GM19351 (cell line): ENCODE data around the gene ERLEC1.
"Not testable (repeated sequence)": the region's sequence is repeated elsewhere in the genome, so short reads cannot be mapped to it uniquely, and the experiment has no call there.

Experiments
- ATAC-seq: cut with Tn5 transposase; IDR thresholded peaks from one replicate; pipeline ENCODE4 v1.9.1; 2021; ENCODE audit warnings: mild to moderate bottlenecking, moderate library complexity; ENCODE audit not compliant: unreplicated experiment

The ERLEC1 gene, protein sequence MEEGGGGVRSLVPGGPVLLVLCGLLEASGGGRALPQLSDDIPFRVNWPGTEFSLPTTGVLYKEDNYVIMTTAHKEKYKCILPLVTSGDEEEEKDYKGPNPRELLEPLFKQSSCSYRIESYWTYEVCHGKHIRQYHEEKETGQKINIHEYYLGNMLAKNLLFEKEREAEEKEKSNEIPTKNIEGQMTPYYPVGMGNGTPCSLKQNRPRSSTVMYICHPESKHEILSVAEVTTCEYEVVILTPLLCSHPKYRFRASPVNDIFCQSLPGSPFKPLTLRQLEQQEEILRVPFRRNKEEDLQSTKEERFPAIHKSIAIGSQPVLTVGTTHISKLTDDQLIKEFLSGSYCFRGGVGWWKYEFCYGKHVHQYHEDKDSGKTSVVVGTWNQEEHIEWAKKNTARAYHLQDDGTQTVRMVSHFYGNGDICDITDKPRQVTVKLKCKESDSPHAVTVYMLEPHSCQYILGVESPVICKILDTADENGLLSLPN

DNA sequence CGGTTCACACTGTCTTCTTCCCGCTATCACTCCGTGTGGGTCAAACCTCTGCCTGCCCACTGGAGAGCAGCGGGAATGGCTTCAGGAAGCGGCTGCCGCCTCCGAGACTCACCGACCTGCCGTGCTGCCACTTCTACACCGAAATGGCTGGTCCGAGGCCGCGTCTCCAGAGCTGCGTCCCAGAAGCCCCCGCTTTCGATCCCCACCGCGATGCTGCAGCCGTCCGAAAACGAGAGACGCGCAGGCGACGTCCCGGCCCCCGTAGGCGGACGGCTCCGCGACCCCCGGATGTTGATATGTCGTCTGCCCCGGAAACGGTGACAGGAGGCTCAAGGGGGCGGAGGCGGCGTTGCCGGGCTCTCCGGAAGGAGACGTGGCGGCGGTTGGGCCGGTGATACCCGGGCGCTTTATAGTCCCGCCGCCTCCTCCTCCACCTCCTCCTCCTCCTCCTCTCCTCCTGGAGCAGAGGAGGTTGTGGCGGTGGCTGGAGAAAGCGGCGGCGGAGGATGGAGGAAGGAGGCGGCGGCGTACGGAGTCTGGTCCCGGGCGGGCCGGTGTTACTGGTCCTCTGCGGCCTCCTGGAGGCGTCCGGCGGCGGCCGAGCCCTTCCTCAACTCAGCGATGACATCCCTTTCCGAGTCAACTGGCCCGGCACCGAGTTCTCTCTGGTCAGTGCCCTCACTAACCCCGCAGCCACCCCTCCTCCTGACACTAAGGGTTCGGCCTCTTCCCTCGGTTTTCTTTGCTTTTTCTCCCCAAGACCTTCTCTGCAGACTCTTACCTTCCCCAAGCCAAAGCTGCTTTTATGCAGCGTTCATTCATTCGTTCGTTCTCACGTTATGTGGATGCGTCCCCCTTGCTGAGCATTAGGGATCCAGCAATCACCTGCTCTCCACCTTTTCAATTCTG, at the start of gene ERLEC1, which contains the start of gene ASB3:
TSS of gene ERLEC1 (plus strand) at position 340 of the 909 bp plus-strand sequence. CDS start at position 507, 167 bp downstream.
TSS of gene ASB3 (minus strand) at position 249 of the 909 bp plus-strand sequence. CDS start 21,381 bp downstream, outside the sequence.
- peak; percentile 93 for ATAC-seq

DNA sequence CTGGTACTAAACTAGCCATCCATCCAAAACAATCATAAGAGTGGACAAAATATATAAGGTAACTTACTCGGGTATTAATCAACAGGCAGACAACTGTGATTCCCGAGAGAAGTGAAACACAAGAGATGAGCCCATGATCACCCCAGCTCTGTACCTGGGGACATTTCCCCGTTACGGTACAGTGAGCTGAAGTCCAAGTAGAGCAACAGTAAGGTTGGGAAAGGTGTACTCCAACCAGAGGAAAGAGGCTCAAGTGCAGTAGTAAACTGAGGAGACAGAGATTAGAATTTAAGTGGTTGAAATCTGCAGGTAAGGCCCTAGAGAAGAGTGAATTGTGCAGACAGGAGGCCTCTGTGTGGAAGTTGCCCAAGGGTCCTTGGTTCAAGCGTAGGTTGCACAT, 49.8 kb upstream of the ERLEC1 start:
- no peak for ATAC-seq

GRCh38 chr2:53739032-53739431, 47.8 kb upstream of the ERLEC1 start:
- no peak for ATAC-seq

GRCh38 chr2:53740170-53740569, 46.7 kb upstream of the ERLEC1 start:
- no peak for ATAC-seq

- ATAC-seq: no peak
These were observed 42.3 kb upstream of the ERLEC1 start for GRCh38 chr2:53744395-53745065.

GRCh38 chr2:53750041-53750768, 36.6 kb upstream of the ERLEC1 start:
- ATAC-seq: no peak

DNA sequence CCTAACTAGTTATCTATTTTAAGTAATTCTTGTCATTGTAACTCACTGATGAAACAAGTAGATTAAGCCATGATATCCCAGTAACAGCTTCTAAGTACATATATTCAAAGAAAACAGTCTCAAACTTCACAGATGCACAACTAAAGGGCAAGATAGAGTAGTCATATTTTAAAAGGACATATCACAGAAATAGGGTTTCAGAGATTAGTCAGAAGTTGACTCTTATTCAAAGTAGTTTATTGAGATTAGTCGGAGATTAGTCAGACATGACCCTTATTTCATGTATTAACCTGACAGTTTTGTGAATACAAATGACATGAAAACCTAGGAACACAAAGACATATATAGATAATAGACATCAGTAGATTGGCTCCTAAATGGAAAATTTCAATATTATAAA, 35.1 kb upstream of the ERLEC1 start:
- ATAC-seq: peak; percentile 95

DNA sequence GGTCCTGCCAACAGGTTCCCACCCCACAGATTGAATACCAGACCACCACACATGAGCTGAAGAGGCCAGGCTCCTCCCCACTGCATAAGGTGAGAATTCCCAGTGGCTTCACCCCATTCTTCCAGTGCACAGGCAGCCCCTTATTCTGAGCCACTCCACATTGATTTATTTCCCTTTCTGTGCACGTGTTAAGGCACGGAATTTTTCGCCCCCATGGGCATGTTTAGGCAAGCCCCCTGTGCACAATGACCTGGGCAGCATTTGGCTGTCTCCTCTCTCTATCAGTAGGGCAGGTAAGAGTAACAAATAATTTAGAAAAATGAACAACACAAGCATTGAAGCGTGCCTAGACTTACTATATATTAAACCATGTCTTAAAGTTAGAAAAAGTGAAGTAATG, 34.5 kb upstream of the ERLEC1 start:
- no peak for ATAC-seq

GRCh38 chr2:53753041-53753440, 33.8 kb upstream of the ERLEC1 start:
- no peak for ATAC-seq

DNA sequence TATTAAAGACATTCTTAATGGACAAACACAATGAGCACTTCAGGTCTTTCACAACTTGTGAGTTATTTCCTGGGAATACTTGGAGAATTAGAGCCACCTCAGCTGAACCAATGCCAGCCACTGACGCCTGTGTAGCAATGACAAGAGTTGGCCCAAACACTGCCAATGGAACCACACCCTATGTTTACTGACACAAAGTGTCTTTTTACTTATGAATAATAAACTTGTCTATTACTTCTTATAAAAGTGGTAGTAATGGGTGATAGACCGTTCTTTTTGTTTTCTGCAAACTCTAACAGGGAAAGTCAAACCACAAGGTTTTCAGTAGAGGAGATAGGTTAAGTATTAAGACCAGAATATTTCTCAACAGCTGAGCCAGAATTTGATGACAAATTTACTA, 31.7 kb upstream of the ERLEC1 start:
- ATAC-seq: no peak

DNA sequence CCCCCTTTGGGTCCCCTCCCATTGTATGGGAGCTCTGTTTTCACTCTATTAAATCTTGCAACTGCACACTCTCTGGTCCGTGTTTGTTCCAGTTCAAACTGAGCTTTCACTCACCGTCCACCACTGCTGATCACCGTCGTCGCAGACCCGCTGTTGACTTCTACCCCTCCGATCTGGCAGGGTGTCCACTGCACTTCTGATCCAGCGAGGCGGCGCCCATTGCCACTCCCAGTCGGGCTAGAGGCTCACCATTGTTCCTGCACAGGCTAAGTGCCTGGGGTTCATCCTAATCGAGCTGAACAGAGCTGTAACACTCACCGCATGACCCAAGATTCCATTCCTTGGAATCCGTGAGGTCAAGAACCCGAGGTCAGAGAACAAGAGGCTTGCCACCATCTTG, 30.2 kb upstream of the ERLEC1 start:
- ATAC-seq: no peak

- not testable (repeated sequence) for ATAC-seq
These were observed 29.6 kb upstream of the ERLEC1 start for GRCh38 chr2:53757206-53757605.

DNA sequence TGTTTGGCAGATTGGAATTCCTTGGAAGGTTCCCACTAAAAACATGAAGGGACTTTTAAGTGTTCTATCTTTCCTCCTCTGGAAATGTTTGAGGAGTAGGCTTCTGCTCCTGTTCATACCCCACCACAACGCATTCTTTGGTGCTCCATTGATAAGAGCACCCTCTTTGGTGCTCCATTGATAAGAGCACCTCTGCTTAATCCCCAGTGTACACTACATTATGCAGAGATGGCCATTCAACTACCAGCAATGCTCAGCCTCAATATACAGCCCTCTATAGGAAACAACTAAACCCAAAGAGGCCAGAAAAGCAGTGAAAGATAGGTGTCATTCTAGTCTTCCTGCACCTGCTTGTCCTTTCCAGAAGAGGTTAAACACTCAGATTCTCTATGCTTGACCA, 21.1 kb upstream of the ERLEC1 start:
- no peak for ATAC-seq

- peak; percentile 89 for ATAC-seq
These were observed 19.2 kb upstream of the ERLEC1 start, which contains the start of gene CHAC2 for GRCh38 chr2:53767405-53768241. Gene CHAC2, plus strand, starts transcription at chr2:53767804. Its CDS starts 83 bp downstream, at chr2:53767887.

DNA sequence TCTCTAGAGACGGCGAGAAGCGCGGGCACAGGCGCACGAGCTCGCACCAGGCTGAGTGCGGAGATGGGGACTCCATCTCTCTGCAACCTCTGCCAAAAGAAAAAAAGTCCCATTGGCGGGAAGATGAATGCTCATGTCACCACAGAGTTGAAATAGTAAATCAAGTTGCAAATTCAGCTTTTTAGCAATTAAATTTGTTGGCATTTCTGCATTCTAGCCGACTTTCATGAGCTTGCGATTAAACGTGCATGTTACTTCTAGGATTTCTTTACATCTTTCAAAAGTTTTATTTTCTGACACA, 18.7 kb upstream of the ERLEC1 start:
- ATAC-seq: peak; percentile 45

GRCh38 chr2:53769318-53769945, 17.4 kb upstream of the ERLEC1 start:
- ATAC-seq: no peak

- no peak for ATAC-seq
These were observed 16.6 kb upstream of the ERLEC1 start for GRCh38 chr2:53770264-53770663.

- ATAC-seq: no peak
These were observed 9.7 kb upstream of the ERLEC1 start for GRCh38 chr2:53777134-53777533.

DNA sequence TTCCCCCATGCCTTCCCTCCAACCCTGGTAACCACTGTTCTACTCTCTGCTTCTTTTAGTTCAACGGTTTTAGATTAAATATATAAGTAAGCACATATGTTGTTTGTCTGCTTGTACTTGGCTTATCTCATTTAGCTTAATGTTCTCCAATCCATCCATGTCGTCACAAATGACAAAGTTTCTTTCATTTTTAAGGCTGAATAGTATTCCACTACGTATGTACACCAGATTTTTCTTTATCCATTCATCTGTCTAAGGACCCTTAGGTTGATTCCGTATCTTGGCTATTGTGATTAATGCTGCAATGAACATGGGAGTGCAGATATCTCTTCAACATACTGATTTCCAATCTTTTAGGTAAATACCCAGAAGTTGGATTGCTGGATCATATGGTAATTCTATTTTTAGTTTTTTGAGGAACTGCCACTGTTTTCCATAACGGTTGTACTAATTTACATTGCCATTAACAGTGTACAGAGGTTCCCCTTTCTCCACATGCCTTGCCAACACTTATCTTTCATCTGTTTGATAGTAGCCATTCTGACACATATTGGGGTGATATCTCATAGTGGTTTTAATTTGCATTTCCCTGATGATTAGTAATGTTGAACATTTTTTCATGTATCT, 8.2 kb upstream of the ERLEC1 start:
- ATAC-seq: no peak
